ENCODE results near the gene TLL2.

Gene TLL2

GRCh38 chr10:96493871-96494525 lies 19.7 kb downstream of the TLL2 start:
- no peak overlapping the region for H3K27ac ChIP-seq (ENCODE audit: low read length)
- H3K9me3 ChIP-seq (ENCODE audit: control insufficient read depth in 2 of 2, low read length in 2 of 2), result no peaks in the 10 kb centered on the region
- no peaks in the 10 kb centered on the region for H3K36me3 ChIP-seq (ENCODE audit: control insufficient read depth in 2 of 2, insufficient read depth in 2 of 2, low read length in 2 of 2)
- H3K4me3 ChIP-seq (ENCODE audit: low read length in 2 of 2), result no peak overlapping the region
- H3K27me3 ChIP-seq (ENCODE audit: control insufficient read depth in 1 of 2, insufficient read depth in 2 of 2, low read length in 2 of 2), result no peaks in the 10 kb centered on the region
- H3K4me1 ChIP-seq (ENCODE audit: control insufficient read depth, insufficient read depth, low read length), result no peaks in the 10 kb centered on the region
- no peak overlapping the region for H3K9ac ChIP-seq (ENCODE audit: low read length in 2 of 2)

GRCh38 chr10:96493254-96493653 lies 20.5 kb downstream of the TLL2 start:
- Histone ChIP-seq H3K9me3 (ENCODE audit: control insufficient read depth in 2 of 2, low read length in 2 of 2) (no peaks in the 10 kb centered on the region), H3K27ac (ENCODE audit: low read length) (no peak overlapping the region), H3K4me1 (ENCODE audit: control insufficient read depth, insufficient read depth, low read length) (no peaks in the 10 kb centered on the region), H3K4me3 (ENCODE audit: low read length in 2 of 2) (no peak overlapping the region), H3K9ac (ENCODE audit: low read length in 2 of 2) (no peak overlapping the region), H3K36me3 (ENCODE audit: control insufficient read depth in 2 of 2, insufficient read depth in 2 of 2, low read length in 2 of 2) (no peaks in the 10 kb centered on the region), H3K27me3 (ENCODE audit: control insufficient read depth in 1 of 2, insufficient read depth in 2 of 2, low read length in 2 of 2) (peaks cover 0 to 2% of the 10 kb centered on the region in 2 donors)

GRCh38 chr10:96491303-96491702 lies 22.4 kb downstream of the TLL2 start:
- Histone ChIP-seq H3K9ac (ENCODE audit: low read length in 2 of 2) (no peak overlapping the region), H3K4me1 (ENCODE audit: control insufficient read depth, insufficient read depth, low read length) (no peaks in the 10 kb centered on the region), H3K27ac (ENCODE audit: low read length) (no peak overlapping the region), H3K36me3 (ENCODE audit: control insufficient read depth in 2 of 2, insufficient read depth in 2 of 2, low read length in 2 of 2) (no peaks in the 10 kb centered on the region), H3K4me3 (ENCODE audit: low read length in 2 of 2) (no peak overlapping the region), H3K9me3 (ENCODE audit: control insufficient read depth in 2 of 2, low read length in 2 of 2) (no peaks in the 10 kb centered on the region), H3K27me3 (ENCODE audit: control insufficient read depth in 1 of 2, insufficient read depth in 2 of 2, low read length in 2 of 2) (peaks cover 0 to 2% of the 10 kb centered on the region in 2 donors)

GRCh38 chr10:96488161-96488935 lies 25.4 kb downstream of the TLL2 start:
- Histone ChIP-seq H3K4me3 (ENCODE audit: low read length in 2 of 2) (no peak overlapping the region), H3K27me3 (ENCODE audit: control insufficient read depth in 1 of 2, insufficient read depth in 2 of 2, low read length in 2 of 2) (peaks cover 2% of the 10 kb centered on the region in 2 donors)

GRCh38 chr10:96482815-96483588 lies 30.7 kb downstream of the TLL2 start:
- Histone ChIP-seq H3K4me1 (ENCODE audit: control insufficient read depth, insufficient read depth, low read length) (no peaks in the 10 kb centered on the region), H3K36me3 (ENCODE audit: control insufficient read depth in 2 of 2, insufficient read depth in 2 of 2, low read length in 2 of 2) (no peaks in the 10 kb centered on the region), H3K9ac (ENCODE audit: low read length in 2 of 2) (no peak overlapping the region), H3K9me3 (ENCODE audit: control insufficient read depth in 2 of 2, low read length in 2 of 2) (no peaks in the 10 kb centered on the region), H3K4me3 (ENCODE audit: low read length in 2 of 2) (no peak overlapping the region), H3K27ac (ENCODE audit: low read length) (no peak overlapping the region), H3K27me3 (ENCODE audit: control insufficient read depth in 1 of 2, insufficient read depth in 2 of 2, low read length in 2 of 2) (peaks cover 2 to 8% of the 10 kb centered on the region in 2 donors)

More at GRCh38 chr10:96488161-96488935, 25.4 kb downstream of the TLL2 start:
- H3K36me3 ChIP-seq (ENCODE audit: control insufficient read depth in 2 of 2, insufficient read depth in 2 of 2, low read length in 2 of 2), result no peaks in the 10 kb centered on the region
- H3K27ac ChIP-seq (ENCODE audit: low read length), result no peak overlapping the region
- H3K9ac ChIP-seq (ENCODE audit: low read length in 2 of 2), result no peak overlapping the region
- H3K4me1 ChIP-seq (ENCODE audit: control insufficient read depth, insufficient read depth, low read length), result no peaks in the 10 kb centered on the region
- H3K9me3 ChIP-seq (ENCODE audit: control insufficient read depth in 2 of 2, low read length in 2 of 2), result no peaks in the 10 kb centered on the region

GRCh38 chr10:96478355-96478754 lies 35.4 kb downstream of the TLL2 start:
- Histone ChIP-seq H3K9me3 (ENCODE audit: control insufficient read depth in 2 of 2, low read length in 2 of 2) (no peaks in the 10 kb centered on the region), H3K4me3 (ENCODE audit: low read length in 2 of 2) (no peak overlapping the region), H3K36me3 (ENCODE audit: control insufficient read depth in 2 of 2, insufficient read depth in 2 of 2, low read length in 2 of 2) (no peaks in the 10 kb centered on the region), H3K27ac (ENCODE audit: low read length) (no peak overlapping the region), H3K27me3 (ENCODE audit: control insufficient read depth in 1 of 2, insufficient read depth in 2 of 2, low read length in 2 of 2) (peaks cover 0 to 11% of the 10 kb centered on the region in 2 donors), H3K9ac (ENCODE audit: low read length in 2 of 2) (no peak overlapping the region), H3K4me1 (ENCODE audit: control insufficient read depth, insufficient read depth, low read length) (no peaks in the 10 kb centered on the region)

- no peaks in the 10 kb centered on the region for H3K36me3 ChIP-seq (ENCODE audit: control insufficient read depth in 2 of 2, insufficient read depth in 2 of 2, low read length in 2 of 2)
Observed at GRCh38 chr10:96473866-96474265, 39.9 kb downstream of the TLL2 start.

GRCh38 chr10:96470116-96470743 lies 43.5 kb downstream of the TLL2 start:
- Histone ChIP-seq H3K36me3 (ENCODE audit: control insufficient read depth in 2 of 2, insufficient read depth in 2 of 2, low read length in 2 of 2) (no peaks in the 10 kb centered on the region), H3K27ac (ENCODE audit: low read length) (no peak overlapping the region), H3K9me3 (ENCODE audit: control insufficient read depth in 2 of 2, low read length in 2 of 2) (no peaks in the 10 kb centered on the region), H3K4me1 (ENCODE audit: control insufficient read depth, insufficient read depth, low read length) (no peaks in the 10 kb centered on the region), H3K9ac (ENCODE audit: low read length in 2 of 2) (no peak overlapping the region), H3K4me3 (ENCODE audit: low read length in 2 of 2) (no peak overlapping the region), H3K27me3 (ENCODE audit: control insufficient read depth in 1 of 2, insufficient read depth in 2 of 2, low read length in 2 of 2) (peaks cover 0 to 2% of the 10 kb centered on the region in 2 donors)

More at GRCh38 chr10:96473866-96474265, 39.9 kb downstream of the TLL2 start:
- peaks cover 0 to 5% of the 10 kb centered on the region in 2 donors for H3K27me3 ChIP-seq (ENCODE audit: control insufficient read depth in 1 of 2, insufficient read depth in 2 of 2, low read length in 2 of 2)
- H3K27ac ChIP-seq (ENCODE audit: low read length), result no peak overlapping the region
- no peak overlapping the region for H3K4me3 ChIP-seq (ENCODE audit: low read length in 2 of 2)
- no peak overlapping the region for H3K9ac ChIP-seq (ENCODE audit: low read length in 2 of 2)
- no peaks in the 10 kb centered on the region for H3K4me1 ChIP-seq (ENCODE audit: control insufficient read depth, insufficient read depth, low read length)
- H3K9me3 ChIP-seq (ENCODE audit: control insufficient read depth in 2 of 2, low read length in 2 of 2), result no peaks in the 10 kb centered on the region

- Histone ChIP-seq H3K4me1 (ENCODE audit: control insufficient read depth, insufficient read depth, low read length) (no peaks in the 10 kb centered on the region), H3K27ac (ENCODE audit: low read length) (no peak overlapping the region), H3K36me3 (ENCODE audit: control insufficient read depth in 2 of 2, insufficient read depth in 2 of 2, low read length in 2 of 2) (no peaks in the 10 kb centered on the region), H3K27me3 (ENCODE audit: control insufficient read depth in 1 of 2, insufficient read depth in 2 of 2, low read length in 2 of 2) (no peaks in the 10 kb centered on the region), H3K9ac (ENCODE audit: low read length in 2 of 2) (no peak overlapping the region), H3K4me3 (ENCODE audit: low read length in 2 of 2) (no peak overlapping the region), H3K9me3 (ENCODE audit: control insufficient read depth in 2 of 2, low read length in 2 of 2) (no peaks in the 10 kb centered on the region)
Observed at GRCh38 chr10:96468845-96469244, 44.9 kb downstream of the TLL2 start.

GRCh38 chr10:96465599-96465998 lies 48.1 kb downstream of the TLL2 start:
- Histone ChIP-seq H3K27ac (ENCODE audit: low read length) (no peak overlapping the region), H3K4me3 (ENCODE audit: low read length in 2 of 2) (no peak overlapping the region), H3K36me3 (ENCODE audit: control insufficient read depth in 2 of 2, insufficient read depth in 2 of 2, low read length in 2 of 2) (no peaks in the 10 kb centered on the region), H3K27me3 (ENCODE audit: control insufficient read depth in 1 of 2, insufficient read depth in 2 of 2, low read length in 2 of 2) (no peaks in the 10 kb centered on the region), H3K9me3 (ENCODE audit: control insufficient read depth in 2 of 2, low read length in 2 of 2) (peaks cover 0 to 1% of the 10 kb centered on the region in 2 donors), H3K9ac (ENCODE audit: low read length in 2 of 2) (no peak overlapping the region), H3K4me1 (ENCODE audit: control insufficient read depth, insufficient read depth, low read length) (no peaks in the 10 kb centered on the region)
